HG03097 (cell line): ENCODE measurements around the gene NMT1.

Experiments used
- ATAC-seq: cut with Tn5 transposase; IDR thresholded peaks from one replicate; pipeline ENCODE4 v1.9.1; 2021; ENCODE audit not compliant: unreplicated experiment, low FRiP score

NMT1 gene

GRCh38 chr17:45132320-45132571 is 71.1 kb downstream of the NMT1 start, which contains the start of gene PLCD3:
Gene PLCD3, minus strand, starts transcription at chr17:45132515. Its CDS starts 105 bp downstream, at chr17:45132410.
- ATAC-seq, result no peak

DNA sequence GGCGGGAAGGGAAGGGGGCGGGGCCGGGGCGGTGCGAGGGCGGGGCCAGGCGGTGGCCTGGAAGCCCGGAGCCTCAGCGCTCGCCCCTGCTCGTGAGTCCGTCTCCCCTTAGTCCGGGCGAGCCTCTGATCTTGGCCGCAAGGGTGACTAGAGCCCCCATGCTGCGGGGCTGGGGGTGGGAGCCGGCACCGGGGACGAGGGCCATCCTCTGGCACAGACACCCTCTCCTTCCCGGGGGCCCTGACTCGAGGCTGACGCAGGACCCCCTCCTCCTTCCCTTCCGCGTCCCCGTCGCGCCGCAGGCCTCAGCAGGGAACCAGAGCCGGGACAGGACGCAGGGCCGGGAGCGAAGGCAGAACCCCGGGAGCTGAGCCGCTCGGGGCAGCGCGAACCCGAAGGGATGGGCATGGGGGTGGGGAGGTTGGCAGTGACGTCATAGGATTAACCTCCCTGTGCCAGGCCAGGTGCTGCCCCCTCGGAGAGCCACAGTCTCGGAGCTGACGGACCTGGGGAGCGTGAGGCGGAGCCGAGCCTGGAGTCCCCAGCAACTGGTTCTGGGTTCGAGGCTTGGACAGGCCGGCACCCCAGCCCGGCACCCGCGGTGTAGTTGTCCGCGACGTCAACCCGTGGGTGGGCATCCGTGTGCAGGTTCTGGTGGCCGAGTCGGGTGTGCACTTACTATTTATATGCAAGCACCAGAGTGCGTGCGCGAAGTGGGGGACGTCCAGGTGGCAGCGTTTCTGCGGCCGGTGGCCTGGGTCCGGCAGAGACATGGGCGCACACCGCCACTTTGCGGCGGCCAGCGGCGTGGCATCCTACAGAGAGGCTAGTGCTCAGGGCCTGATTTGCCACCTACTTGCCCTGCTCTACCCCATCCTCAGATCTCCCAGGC is 71.7 kb downstream of the NMT1 start:
- no peak for ATAC-seq

- peak; percentile 66 for ATAC-seq
These were observed 74.3 kb downstream of the NMT1 start, which contains the start of gene ACBD4 for GRCh38 chr17:45135192-45135977. Gene ACBD4, plus strand, starts transcription at chr17:45135687. Its CDS starts 458 bp downstream, at chr17:45136145.

GRCh38 chr17:45135978-45136791 is 75.1 kb downstream of the NMT1 start:
- ATAC-seq, result no peak

DNA sequence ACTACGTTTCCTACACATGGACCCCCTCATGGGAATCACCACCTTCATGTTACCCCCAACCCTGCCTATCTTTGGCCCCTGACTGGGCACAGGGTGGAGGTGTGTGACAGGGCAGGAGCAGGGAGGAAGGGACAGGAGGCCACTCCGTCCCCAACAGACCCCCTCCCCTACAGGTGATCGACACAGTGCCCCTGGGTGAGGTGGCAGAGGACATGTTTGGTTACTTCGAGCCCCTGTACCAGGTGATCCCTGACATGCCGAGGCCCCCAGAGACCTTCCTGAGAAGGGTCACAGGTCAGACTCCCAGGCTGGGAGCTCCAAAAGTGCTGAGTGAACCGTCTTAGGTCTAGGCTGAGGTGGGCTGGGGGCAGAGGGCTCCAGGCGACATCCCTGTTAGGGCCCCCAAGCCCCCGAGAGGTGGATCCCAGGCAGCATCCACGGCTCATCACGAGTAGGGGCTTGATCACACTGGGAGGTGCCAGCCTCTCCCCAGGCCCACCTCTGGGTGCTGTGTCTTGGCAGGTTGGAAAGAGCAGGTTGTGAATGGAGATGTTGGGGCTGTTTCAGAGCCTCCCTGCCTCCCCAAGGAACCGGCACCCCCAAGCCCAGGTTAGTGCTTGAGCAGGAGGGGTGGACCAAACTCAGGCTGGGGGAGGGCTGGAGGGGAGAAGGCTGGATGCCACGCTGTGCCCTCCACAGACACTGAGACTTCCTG is 75.9 kb downstream of the NMT1 start:
- ATAC-seq, result no peak

- ATAC-seq, result no peak
These were observed 76.6 kb downstream of the NMT1 start for GRCh38 chr17:45137561-45138305.

DNA sequence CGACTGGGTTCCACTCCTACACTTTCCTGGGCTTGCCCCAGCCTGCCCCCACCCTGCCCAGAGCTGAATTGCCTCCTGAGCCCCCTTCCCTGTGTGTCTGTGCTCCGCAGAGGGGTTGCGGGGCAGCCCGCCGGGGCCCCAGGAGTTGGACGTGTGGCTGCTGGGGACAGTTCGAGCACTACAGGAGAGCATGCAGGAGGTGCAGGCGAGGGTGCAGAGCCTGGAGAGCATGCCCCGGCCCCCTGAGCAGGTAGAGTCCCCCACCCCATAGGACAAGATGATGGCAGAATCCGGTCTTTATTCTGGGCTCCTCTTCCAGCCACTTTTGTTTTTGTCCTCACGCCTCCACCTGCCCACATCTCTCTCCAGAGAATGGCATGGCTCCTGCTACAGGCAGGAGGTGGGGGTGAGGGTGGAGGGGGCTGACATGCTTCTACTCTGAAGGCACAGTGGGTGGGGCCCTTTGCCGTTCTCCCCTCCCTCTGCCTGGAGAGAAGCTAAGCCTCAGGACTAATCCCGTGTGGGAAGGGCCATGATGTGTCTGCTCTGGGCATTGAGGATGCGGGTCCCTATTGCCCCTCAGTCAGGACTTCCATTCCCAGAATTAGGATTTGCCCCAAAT is 77.9 kb downstream of the NMT1 start:
- ATAC-seq, result no peak

DNA sequence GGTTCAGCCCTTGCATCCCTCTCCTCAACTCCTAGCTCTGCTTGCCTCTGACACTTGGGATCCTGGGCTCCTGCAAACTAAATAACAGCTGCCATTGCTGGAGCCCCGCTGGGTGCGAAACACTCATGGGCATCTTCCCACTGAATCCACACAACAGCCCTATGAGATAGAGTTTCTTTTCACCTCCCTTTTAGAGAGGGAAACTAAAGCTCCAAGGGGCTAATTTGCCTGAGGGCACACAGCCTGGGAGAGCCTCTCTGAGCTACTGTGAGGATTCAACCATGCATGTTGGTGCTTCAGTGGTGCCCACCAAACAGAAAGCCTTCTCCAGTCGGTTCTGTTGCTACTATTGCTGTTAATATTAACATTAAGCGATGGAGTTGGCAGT is 78.4 kb downstream of the NMT1 start:
- ATAC-seq, result no peak

GRCh38 chr17:45143094-45143670 is 82.1 kb downstream of the NMT1 start:
- no peak for ATAC-seq

DNA sequence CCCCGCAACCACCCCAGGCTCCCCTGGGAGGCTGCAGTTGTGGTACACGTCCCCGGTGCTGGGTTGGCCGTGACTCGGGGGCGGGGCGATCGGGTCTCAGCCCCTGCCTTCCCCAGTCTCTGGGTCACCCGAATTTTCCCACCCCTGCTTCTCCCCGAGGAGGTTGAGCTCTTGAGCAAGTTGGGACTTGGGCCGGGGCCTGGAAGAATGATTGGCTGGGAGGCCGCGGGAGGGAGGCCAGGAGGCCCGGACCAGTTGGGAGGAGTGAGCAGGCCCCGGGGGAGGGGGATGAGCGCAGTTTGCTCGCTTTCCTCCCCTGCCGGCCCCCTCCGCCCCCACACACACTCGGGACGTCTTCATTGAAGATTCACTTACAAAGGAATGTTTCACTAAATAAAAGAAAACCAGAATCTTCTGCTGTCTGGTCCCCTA is 82.7 kb downstream of the NMT1 start:
- no peak for ATAC-seq

- no peak for ATAC-seq
These were observed 83.3 kb downstream of the NMT1 start for GRCh38 chr17:45144199-45145034.

- ATAC-seq, result no peak
These were observed 83.9 kb downstream of the NMT1 start for GRCh38 chr17:45145035-45145389.

DNA sequence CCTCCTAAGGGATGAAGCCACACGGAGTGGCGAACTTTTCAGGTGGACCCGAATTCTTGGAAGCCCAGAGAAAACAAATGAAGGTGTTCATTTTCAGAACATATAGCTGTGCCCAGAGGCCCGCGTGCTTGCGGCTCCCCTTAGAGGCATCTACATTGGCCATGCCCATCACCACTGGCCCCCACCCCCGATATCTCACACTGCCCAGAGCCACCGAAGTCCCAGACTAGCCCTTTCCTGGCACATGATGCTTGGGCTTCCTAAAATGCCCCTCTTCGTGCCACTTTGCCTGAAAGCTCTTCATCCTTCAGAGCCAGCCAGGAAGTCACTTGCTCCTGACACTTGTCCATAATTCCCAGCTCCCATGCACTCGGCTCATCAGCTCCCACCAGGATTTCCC is 85.0 kb downstream of the NMT1 start:
- ATAC-seq, result no peak

GRCh38 chr17:45146592-45146889 is 85.4 kb downstream of the NMT1 start:
- no peak for ATAC-seq

DNA sequence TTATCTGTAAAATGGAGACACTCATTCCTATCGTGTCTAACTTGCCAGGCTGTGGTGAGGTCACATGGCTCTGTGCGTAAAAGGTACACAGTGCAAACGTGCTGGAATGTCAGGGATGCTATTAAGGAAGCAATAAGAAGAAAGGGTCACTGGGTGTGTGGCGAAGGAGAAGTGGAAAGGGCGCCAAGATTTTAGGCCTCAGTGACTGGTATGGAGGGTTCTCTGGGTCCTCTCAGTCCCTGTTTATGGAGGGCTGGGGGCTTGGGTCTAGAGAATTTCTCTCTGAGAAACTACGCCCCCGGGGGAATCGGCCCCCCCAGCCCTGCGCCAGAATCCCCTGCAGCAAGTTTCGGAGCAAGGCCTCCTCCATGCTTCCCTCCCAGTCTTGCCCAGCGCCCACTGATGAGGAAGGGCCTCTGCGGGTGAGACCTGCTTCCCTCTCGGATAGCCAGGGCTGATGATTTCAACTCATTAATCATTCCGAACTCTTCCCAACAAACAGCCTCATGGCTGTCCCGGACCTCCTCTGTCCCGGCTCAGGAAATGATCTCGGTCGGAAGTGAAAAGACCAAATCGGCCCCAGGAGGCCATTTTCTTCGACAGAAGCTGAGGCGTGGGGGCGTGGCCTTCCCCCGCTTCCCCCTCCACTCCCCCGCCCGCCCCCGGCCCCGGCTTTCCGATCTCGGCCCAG is 85.9 kb downstream of the NMT1 start:
- no peak for ATAC-seq

DNA sequence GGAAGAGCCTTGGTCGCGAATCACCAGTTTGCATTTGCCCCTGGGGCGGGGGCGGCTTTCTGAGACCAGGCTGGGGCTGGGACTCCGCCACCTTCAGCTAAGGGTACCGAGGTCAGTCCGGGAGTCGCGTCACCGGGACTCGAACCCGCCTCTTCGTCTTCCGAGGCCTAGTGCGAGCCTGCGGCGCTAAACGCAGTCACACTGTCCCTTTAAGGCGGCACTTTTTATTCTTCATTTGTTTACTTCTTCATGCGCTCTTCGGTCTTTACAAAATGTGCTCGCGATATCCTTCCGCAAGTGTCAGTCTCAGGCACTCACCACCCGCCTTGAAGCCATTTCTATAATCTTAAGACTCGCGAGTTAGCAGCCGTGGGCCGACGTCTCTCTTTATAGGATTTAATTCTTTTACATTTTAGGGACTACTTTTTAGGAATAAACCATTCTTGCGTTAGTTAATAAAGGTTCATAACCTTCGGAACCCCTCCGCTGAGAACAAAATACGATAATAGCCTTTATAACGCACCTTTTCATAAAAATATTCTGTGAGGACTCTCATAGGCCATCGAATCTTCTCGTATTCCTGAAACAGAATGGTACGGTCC is 86.6 kb downstream of the NMT1 start:
- ATAC-seq, result no peak
